A549 (cell line): Measurements from ENCODE around the gene DDX56.

Experiments
- BHLHE40 ChIP-seq: IDR thresholded peaks from 2 replicates; pipeline ENCODE4 v1.6.1; 2012; ENCODE audit warnings: low read depth, low read length, inconsistent platforms
- EP300 ChIP-seq, 2 experiments: fragments of >200 bp; sonication (Bioruptor Twin); formaldehyde crosslinking; IDR thresholded peaks; 2 replicates in 1 of 2; 3 replicates in 1 of 2; pipeline ENCODE4 v1.6.1; 2016 to 2017
- GATA3 ChIP-seq: IDR thresholded peaks from 2 replicates; pipeline ENCODE4 v1.6.1; 2012; ENCODE audit warnings: borderline replicate concordance
- HDAC2 ChIP-seq: fragments of 200-600 bp; sonication (generic); IDR thresholded peaks from 2 replicates; pipeline ENCODE4 v1.6.1; 2016
- MYC ChIP-seq: IDR thresholded peaks from 2 replicates; pipeline ENCODE4 v1.6.1; 2012; ENCODE audit warnings: mild to moderate bottlenecking, inconsistent platforms, low read length, improper control_type of control experiment, borderline replicate concordance
- POLR2A ChIP-seq: IDR thresholded peaks from 2 replicates; pipeline ENCODE4 v1.6.1; 2012; ENCODE audit warnings: mild to moderate bottlenecking, low read length
- ZFP36 ChIP-seq: fragments of 450-650 bp; IDR thresholded peaks from 2 replicates; pipeline ENCODE4 v1.6.1; 2014; ENCODE audit warnings: borderline replicate concordance; ENCODE audit not compliant: partially characterized antibody
- TF ChIP-seq, protein P1 (sequence below): fragments of >200 bp; sonication (Bioruptor Twin); formaldehyde crosslinking; IDR thresholded peaks from 3 replicates; pipeline ENCODE4 v1.5.1; 2016
- TF ChIP-seq, protein P2 (sequence below): fragments of 150-350 bp; IDR thresholded peaks from 2 replicates; pipeline ENCODE4 v1.6.1; 2014; ENCODE audit warnings: low read depth, mild to moderate bottlenecking, low read length
- TF ChIP-seq, protein P3 (sequence below): IDR thresholded peaks from 2 replicates; pipeline ENCODE4 v1.6.1; 2012
- TF ChIP-seq, protein P4 (sequence below): fragments of >200 bp; sonication (Bioruptor Twin); formaldehyde crosslinking; IDR thresholded peaks from 3 replicates; pipeline ENCODE4 v1.6.1; 2016

DNA sequence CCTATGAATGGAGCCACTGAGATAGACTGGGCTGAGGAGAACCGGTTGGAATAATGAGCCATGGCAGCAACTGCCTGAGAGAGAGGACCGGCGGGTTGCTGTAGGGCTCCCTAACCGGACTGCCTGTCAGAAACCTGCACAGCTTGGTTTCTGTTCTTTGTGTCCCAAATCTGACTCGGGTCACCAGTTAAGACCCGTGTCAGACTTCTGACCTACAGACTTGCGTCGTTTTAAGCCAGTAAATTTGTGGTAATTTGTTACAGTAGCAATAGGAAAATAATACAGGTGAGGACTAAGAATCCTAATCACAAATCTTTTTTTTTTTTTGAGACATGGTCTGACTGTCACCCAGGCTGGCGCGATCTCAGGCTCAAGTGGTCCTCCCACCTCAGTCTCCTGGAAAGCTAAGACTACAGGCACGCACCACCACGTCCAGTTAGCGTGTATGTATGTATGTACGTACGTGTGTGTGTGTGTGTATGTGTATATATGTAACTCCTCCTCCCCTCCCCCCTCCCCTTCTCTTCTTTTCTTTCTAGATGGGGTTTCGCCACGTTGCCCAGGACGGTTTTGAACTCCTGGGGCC lies 672 bp upstream of the DDX56 start:
- TF ChIP-seq POLR2A (no peak), MYC (no peak), HDAC2 (no peak), EP300 (IDR thresholded peaks at IDR 0.05) (no peak), ZFP36 (no peak), GATA3 (no peak), BHLHE40 (no peak)
- TF ChIP-seq, protein P1, sequence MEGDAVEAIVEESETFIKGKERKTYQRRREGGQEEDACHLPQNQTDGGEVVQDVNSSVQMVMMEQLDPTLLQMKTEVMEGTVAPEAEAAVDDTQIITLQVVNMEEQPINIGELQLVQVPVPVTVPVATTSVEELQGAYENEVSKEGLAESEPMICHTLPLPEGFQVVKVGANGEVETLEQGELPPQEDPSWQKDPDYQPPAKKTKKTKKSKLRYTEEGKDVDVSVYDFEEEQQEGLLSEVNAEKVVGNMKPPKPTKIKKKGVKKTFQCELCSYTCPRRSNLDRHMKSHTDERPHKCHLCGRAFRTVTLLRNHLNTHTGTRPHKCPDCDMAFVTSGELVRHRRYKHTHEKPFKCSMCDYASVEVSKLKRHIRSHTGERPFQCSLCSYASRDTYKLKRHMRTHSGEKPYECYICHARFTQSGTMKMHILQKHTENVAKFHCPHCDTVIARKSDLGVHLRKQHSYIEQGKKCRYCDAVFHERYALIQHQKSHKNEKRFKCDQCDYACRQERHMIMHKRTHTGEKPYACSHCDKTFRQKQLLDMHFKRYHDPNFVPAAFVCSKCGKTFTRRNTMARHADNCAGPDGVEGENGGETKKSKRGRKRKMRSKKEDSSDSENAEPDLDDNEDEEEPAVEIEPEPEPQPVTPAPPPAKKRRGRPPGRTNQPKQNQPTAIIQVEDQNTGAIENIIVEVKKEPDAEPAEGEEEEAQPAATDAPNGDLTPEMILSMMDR: no peak
- TF ChIP-seq, protein P2, sequence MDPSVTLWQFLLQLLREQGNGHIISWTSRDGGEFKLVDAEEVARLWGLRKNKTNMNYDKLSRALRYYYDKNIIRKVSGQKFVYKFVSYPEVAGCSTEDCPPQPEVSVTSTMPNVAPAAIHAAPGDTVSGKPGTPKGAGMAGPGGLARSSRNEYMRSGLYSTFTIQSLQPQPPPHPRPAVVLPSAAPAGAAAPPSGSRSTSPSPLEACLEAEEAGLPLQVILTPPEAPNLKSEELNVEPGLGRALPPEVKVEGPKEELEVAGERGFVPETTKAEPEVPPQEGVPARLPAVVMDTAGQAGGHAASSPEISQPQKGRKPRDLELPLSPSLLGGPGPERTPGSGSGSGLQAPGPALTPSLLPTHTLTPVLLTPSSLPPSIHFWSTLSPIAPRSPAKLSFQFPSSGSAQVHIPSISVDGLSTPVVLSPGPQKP: no peak
- TF ChIP-seq, protein P3, sequence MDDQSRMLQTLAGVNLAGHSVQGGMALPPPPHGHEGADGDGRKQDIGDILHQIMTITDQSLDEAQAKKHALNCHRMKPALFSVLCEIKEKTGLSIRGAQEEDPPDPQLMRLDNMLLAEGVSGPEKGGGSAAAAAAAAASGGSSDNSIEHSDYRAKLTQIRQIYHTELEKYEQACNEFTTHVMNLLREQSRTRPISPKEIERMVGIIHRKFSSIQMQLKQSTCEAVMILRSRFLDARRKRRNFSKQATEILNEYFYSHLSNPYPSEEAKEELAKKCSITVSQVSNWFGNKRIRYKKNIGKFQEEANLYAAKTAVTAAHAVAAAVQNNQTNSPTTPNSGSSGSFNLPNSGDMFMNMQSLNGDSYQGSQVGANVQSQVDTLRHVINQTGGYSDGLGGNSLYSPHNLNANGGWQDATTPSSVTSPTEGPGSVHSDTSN: no peak
- TF ChIP-seq, protein P4, sequence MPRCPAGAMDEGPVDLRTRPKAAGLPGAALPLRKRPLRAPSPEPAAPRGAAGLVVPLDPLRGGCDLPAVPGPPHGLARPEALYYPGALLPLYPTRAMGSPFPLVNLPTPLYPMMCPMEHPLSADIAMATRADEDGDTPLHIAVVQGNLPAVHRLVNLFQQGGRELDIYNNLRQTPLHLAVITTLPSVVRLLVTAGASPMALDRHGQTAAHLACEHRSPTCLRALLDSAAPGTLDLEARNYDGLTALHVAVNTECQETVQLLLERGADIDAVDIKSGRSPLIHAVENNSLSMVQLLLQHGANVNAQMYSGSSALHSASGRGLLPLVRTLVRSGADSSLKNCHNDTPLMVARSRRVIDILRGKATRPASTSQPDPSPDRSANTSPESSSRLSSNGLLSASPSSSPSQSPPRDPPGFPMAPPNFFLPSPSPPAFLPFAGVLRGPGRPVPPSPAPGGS: no peak
